GM23338 (cell line): ENCODE results near the gene CLDN15. TPM values are rescaled to one million over a fixed set of nuclear protein-coding genes. Genes with fewer than 3 reads are reported as not detected.

ENCODE experiments used
- ATAC-seq: fragments of 200-7000 bp; cut with Tn5 transposase; 3 replicates; pipeline ENCODE4 v1.9.1; 2020
- DNase-seq: peaks from one replicate; pipeline ENCODE4 v3.0.0-alpha.2; 2015; ENCODE audit warnings: low spot score
- H2AFZ ChIP-seq: fragments of 200-600 bp; sonication (generic); 2 replicates; pipeline ENCODE4 v1.8.0; 2016; ENCODE audit warnings: antibody characterized with exemption, mild to moderate bottlenecking, moderate library complexity
- H3F3A ChIP-seq: fragments of 200-600 bp; sonication (generic); replicated peaks from 2 replicates; pipeline ENCODE4 v1.8.0; 2017; ENCODE audit warnings: antibody characterized with exemption, mixed run types, low read depth
- H3K27ac ChIP-seq: fragments of 200-600 bp; sonication (generic); 2 replicates; pipeline ENCODE4 v1.6.1; 2016; ENCODE audit warnings: low read depth
- H3K27me3 ChIP-seq: fragments of 200-600 bp; sonication (generic); 2 replicates; pipeline ENCODE4 v1.8.0; 2016; ENCODE audit warnings: mild to moderate bottlenecking, mixed run types, moderate library complexity; ENCODE audit not compliant: insufficient read depth
- H3K36me3 ChIP-seq: fragments of 200-600 bp; sonication (generic); 2 replicates; pipeline ENCODE4 v1.8.0; 2016; ENCODE audit warnings: mild to moderate bottlenecking; ENCODE audit not compliant: insufficient read depth
- H3K4me1 ChIP-seq: fragments of 200-600 bp; sonication (generic); 2 replicates; pipeline ENCODE4 v1.8.0; 2016; ENCODE audit warnings: mild to moderate bottlenecking, moderate library complexity; ENCODE audit not compliant: insufficient read depth
- H3K4me2 ChIP-seq: fragments of 200-600 bp; sonication (generic); 2 replicates; pipeline ENCODE4 v1.7.1; 2017; ENCODE audit warnings: mixed run types
- H3K4me3 ChIP-seq: fragments of 200-600 bp; sonication (generic); 2 replicates; pipeline ENCODE4 v1.6.1; 2016; ENCODE audit warnings: mixed run types
- H3K79me2 ChIP-seq: fragments of 200-600 bp; sonication (generic); replicated peaks from 2 replicates; pipeline ENCODE4 v1.8.0; 2017; ENCODE audit warnings: mild to moderate bottlenecking; ENCODE audit not compliant: insufficient read depth
- H3K9me2 ChIP-seq: fragments of 200-600 bp; sonication (generic); 2 replicates; pipeline ENCODE4 v1.8.0; 2017; ENCODE audit not compliant: insufficient read depth
- H4K20me1 ChIP-seq: fragments of 200-600 bp; sonication (generic); replicated peaks from 2 replicates; pipeline ENCODE4 v1.8.0; 2017; ENCODE audit warnings: mild to moderate bottlenecking; ENCODE audit not compliant: insufficient read depth
- H3K27ac Mint-ChIP-seq: 2 replicates; pipeline ENCODE4 v1.8.0; 2020; ENCODE audit warnings: inconsistent platforms, mild to moderate bottlenecking, moderate library complexity, mixed read lengths
- H3K27me3 Mint-ChIP-seq: 3 replicates; pipeline ENCODE4 v1.8.0; 2022; ENCODE audit warnings: low read depth, mild to moderate bottlenecking, moderate library complexity, mixed read lengths, inconsistent platforms; ENCODE audit not compliant: insufficient read depth, poor library complexity
- H3K36me3 Mint-ChIP-seq: 3 replicates; pipeline ENCODE4 v1.8.0; 2021; ENCODE audit warnings: low read depth, mild to moderate bottlenecking, inconsistent platforms, moderate library complexity, mixed read lengths
- H3K4me1 Mint-ChIP-seq: 3 replicates; pipeline ENCODE4 v1.8.0; 2020; ENCODE audit warnings: mild to moderate bottlenecking, inconsistent platforms, mixed read lengths
- H3K4me3 Mint-ChIP-seq: 3 replicates; pipeline ENCODE4 v1.8.0; 2021; ENCODE audit warnings: moderate library complexity, mild to moderate bottlenecking, inconsistent platforms, mixed read lengths
- H3K9me3 Mint-ChIP-seq: 3 replicates; pipeline ENCODE4 v1.8.0; 2020; ENCODE audit warnings: moderate library complexity, mild to moderate bottlenecking, inconsistent platforms, mixed read lengths
- CREB1 ChIP-seq: fragments of 250-450 bp; sonication (Bioruptor Pico); IDR thresholded peaks from 2 replicates; pipeline ENCODE4 v1.5.0; 2020; ENCODE audit warnings: low read depth, mild to moderate bottlenecking, moderate library complexity
- CTCF ChIP-seq, 2 experiments: fragments of 200-600 bp in 1 of 2; sonication (generic) in 1 of 2; conservative IDR thresholded peaks; 2 replicates each; pipeline versions ENCODE4 v1.5.1 to v1.6.1; 2016 to 2017; ENCODE audit warnings: antibody characterized with exemption in 2 of 2, low read depth in 2 of 2, mild to moderate bottlenecking in 2 of 2, moderate library complexity in 1 of 2
- ETS1 ChIP-seq: IDR thresholded peaks from 2 replicates; pipeline ENCODE4 v1.6.1; 2016; ENCODE audit warnings: antibody characterized with exemption
- EZH2 ChIP-seq: fragments of 200-600 bp; sonication (generic); IDR thresholded peaks from one replicate; pipeline ENCODE4 v1.8.0; 2017; ENCODE audit warnings: antibody characterized with exemption, mild to moderate bottlenecking, low read depth; ENCODE audit not compliant: unreplicated experiment
- EZH2phosphoT487 ChIP-seq: fragments of 200-600 bp; sonication (generic); IDR thresholded peaks from one replicate; pipeline ENCODE4 v1.8.1; 2018; ENCODE audit warnings: antibody characterized with exemption; ENCODE audit not compliant: unreplicated experiment
- JUNB ChIP-seq: IDR thresholded peaks from one replicate; pipeline ENCODE4 v1.6.1; 2016; ENCODE audit warnings: antibody characterized with exemption; ENCODE audit not compliant: unreplicated experiment
- NANOG ChIP-seq: IDR thresholded peaks from 2 replicates; pipeline ENCODE4 v1.6.1; 2016; ENCODE audit warnings: antibody characterized with exemption, borderline replicate concordance
- POLR2AphosphoS5 ChIP-seq: IDR thresholded peaks from 2 replicates; pipeline ENCODE4 v1.6.1; 2016; ENCODE audit warnings: antibody characterized with exemption, low read depth
- REST ChIP-seq: IDR thresholded peaks from one replicate; pipeline ENCODE4 v1.6.1; 2018; ENCODE audit warnings: antibody characterized with exemption; ENCODE audit not compliant: unreplicated experiment
- STAT1 ChIP-seq: IDR thresholded peaks from one replicate; pipeline ENCODE4 v1.6.1; 2016; ENCODE audit warnings: antibody characterized with exemption; ENCODE audit not compliant: unreplicated experiment
- ZNF114 ChIP-seq: fragments of 250-450 bp; sonication (Bioruptor Pico); IDR thresholded peaks from 2 replicates; pipeline ENCODE4 v1.5.0; 2020; ENCODE audit warnings: mild to moderate bottlenecking, moderate library complexity
- ZNF331 ChIP-seq: fragments of 250-450 bp; sonication (Bioruptor Pico); IDR thresholded peaks from 2 replicates; pipeline ENCODE4 v1.5.0; 2020; ENCODE audit warnings: low read depth, mild to moderate bottlenecking, moderate library complexity
- ZNF462 ChIP-seq: fragments of 250-450 bp; sonication (Bioruptor Pico); IDR thresholded peaks from 2 replicates; pipeline ENCODE4 v1.5.0; 2020; ENCODE audit warnings: mild to moderate bottlenecking, moderate library complexity
- polyA plus RNA-seq: library from polyadenylated mRNA; unstranded; fragments of >200 nt; fragmentation: Nextera tagmentation; extraction: Ambion mirVana; gene quantifications from 2 replicates; pipeline ENCODE4 v1.2.1, GENCODE V29; 2016
- total RNA-seq: library from RNA; depleted of rRNA; stranded (reverse); fragments of >200 nt; shearing (Covaris generic); gene quantifications from 2 replicates; pipeline ENCODE4 v1.2.3, GENCODE V29; 2014

Gene CLDN15
- total and polyA plus RNA-seq, 2 experiments from 2014 or later = 3.6 to 4.1 TPM

GRCh38 chr7:101231644-101232043 is 6.0 kb downstream of the CLDN15 start:
- peak overlapping the region; percentile 76 for H3K27ac ChIP-seq
- peaks cover 12% of the 10 kb centered on the region for H3K27me3 Mint-ChIP-seq
- H3K4me2 ChIP-seq = peak overlapping the region; percentile 94
- peak overlapping the region; percentile 92 for H3K4me3 ChIP-seq
- peaks cover 20% of the 10 kb centered on the region for H3K36me3 Mint-ChIP-seq
- no peak for ATAC-seq
- no peaks in the 10 kb centered on the region for H3K9me3 Mint-ChIP-seq
- no peaks in the 10 kb centered on the region for H3K36me3 ChIP-seq
- H3K27ac Mint-ChIP-seq = no peak overlapping the region; the same call in 1 of the 2 replicates
- peaks cover 28% of the 10 kb centered on the region for H3F3A ChIP-seq
- H2AFZ ChIP-seq = peak overlapping the region; percentile 92
- no peaks in the 10 kb centered on the region for H3K27me3 ChIP-seq
- no peaks in the 10 kb centered on the region for H3K9me2 ChIP-seq
- H3K4me3 Mint-ChIP-seq = peak overlapping the region; percentile 73
- H3K79me2 ChIP-seq = no peaks in the 10 kb centered on the region
- H3K4me1 Mint-ChIP-seq = peaks cover 23% of the 10 kb centered on the region
- peaks cover 25% of the 10 kb centered on the region; the same call in 1 of the 2 replicates for H3K4me1 ChIP-seq
- TF ChIP-seq ZNF114 (CRISPR knock-in tag) (no peak), STAT1 (no peak), ETS1 (no peak), EZH2phosphoT487 (no peak), CTCF (conservative IDR thresholded peaks at IDR 0.05; ENCODE audit: low read depth in 2 of 2) (no peak), NANOG (no peak), EZH2 (no peak), POLR2AphosphoS5 (no peak), ZNF331 (CRISPR knock-in tag) (no peak), REST (no peak), ZNF462 (CRISPR knock-in tag) (no peak), CREB1 (CRISPR knock-in tag) (no peak), JUNB (no peak)
- H4K20me1 ChIP-seq = no peaks in the 10 kb centered on the region
- no peak for DNase-seq
